Stimulated activated CD8-positive, alpha-beta memory T cell treated with anti-CD3 and anti-CD28 coated beads, Interleukin-7, amount 100 ng/mL, for 1 hour (primary cell): ENCODE results near the gene FGF14.

Experiments
- DNase-seq, 2 donors: peaks; one replicate each; pipeline ENCODE4 v3.0.0-alpha.2; 2020; ENCODE audit warnings: low read depth in 2 of 2

FGF14 gene

GRCh38 chr13:101728021-101728420 is 673.8 kb downstream of the FGF14 start:
- no peak for DNase-seq

- no peak for DNase-seq
These were observed 674.7 kb downstream of the FGF14 start for GRCh38 chr13:101727118-101727517.

GRCh38 chr13:101726681-101727080 is 675.2 kb downstream of the FGF14 start:
- DNase-seq = no peak

GRCh38 chr13:101718496-101718895 is 683.4 kb downstream of the FGF14 start:
- no peak for DNase-seq

- no peak for DNase-seq
These were observed 684.5 kb downstream of the FGF14 start for GRCh38 chr13:101717353-101717752.

GRCh38 chr13:101714195-101714594 is 687.7 kb downstream of the FGF14 start:
- no peak for DNase-seq

- DNase-seq = no peak
These were observed 689.9 kb downstream of the FGF14 start for GRCh38 chr13:101712026-101712348.

- DNase-seq = no peak
These were observed 690.4 kb downstream of the FGF14 start for GRCh38 chr13:101711307-101712025.

- DNase-seq = no peak
These were observed 691.9 kb downstream of the FGF14 start for GRCh38 chr13:101709952-101710351.

- DNase-seq = no peak
These were observed 693.7 kb downstream of the FGF14 start for GRCh38 chr13:101708115-101708514.

- no peak for DNase-seq
These were observed 694.2 kb downstream of the FGF14 start for GRCh38 chr13:101707659-101708058.

GRCh38 chr13:101706651-101707050 is 695.2 kb downstream of the FGF14 start:
- no peak for DNase-seq

GRCh38 chr13:101703838-101704237 is 698.0 kb downstream of the FGF14 start:
- no peak for DNase-seq

- DNase-seq = no peak
These were observed 698.8 kb downstream of the FGF14 start for GRCh38 chr13:101703081-101703480.

- no peak for DNase-seq
These were observed 701.2 kb downstream of the FGF14 start for GRCh38 chr13:101700598-101700997.

- DNase-seq = no peak
These were observed 703.4 kb downstream of the FGF14 start for GRCh38 chr13:101698400-101698799.

- no peak for DNase-seq
These were observed 704.1 kb downstream of the FGF14 start for GRCh38 chr13:101697745-101698144.

- DNase-seq = no peak
These were observed 705.9 kb downstream of the FGF14 start for GRCh38 chr13:101695870-101696516.

GRCh38 chr13:101691341-101691860 is 710.4 kb downstream of the FGF14 start:
- no peak for DNase-seq

GRCh38 chr13:101690871-101691270 is 711.0 kb downstream of the FGF14 start:
- DNase-seq = no peak

- DNase-seq = no peak
These were observed 715.8 kb downstream of the FGF14 start for GRCh38 chr13:101686003-101686402.

GRCh38 chr13:101681834-101682233 is 720.0 kb downstream of the FGF14 start:
- no peak for DNase-seq

GRCh38 chr13:101673360-101674105 is 728.3 kb downstream of the FGF14 start:
- DNase-seq = no peak
